Fibroblast of pulmonary artery (primary cell): ENCODE measurements around the gene S100Z.
A peak's percentile ranks its signal among the peaks of the same experiment; 100 is the strongest.
"Not testable (repeated sequence)": the region's sequence is repeated elsewhere in the genome, so short reads cannot be mapped to it uniquely, and the experiment has no call there.

Experiments
- DNase-seq: peaks from one replicate; pipeline ENCODE4 v3.0.0-alpha.2; 2010; ENCODE audit warnings: low read depth
- H3K4me3 ChIP-seq: replicated peaks from 2 replicates; pipeline ENCODE4 v1.5.1; 2011; ENCODE audit warnings: low read depth, mild to moderate bottlenecking, control low read depth, low read length, moderate library complexity
- TF ChIP-seq, protein P1 (sequence below): IDR thresholded peaks from 2 replicates; pipeline ENCODE4 v1.5.1; 2011; ENCODE audit warnings: mild to moderate bottlenecking, control low read depth, low read length, inconsistent platforms; ENCODE audit errors: missing control alignments

S100Z gene

DNA sequence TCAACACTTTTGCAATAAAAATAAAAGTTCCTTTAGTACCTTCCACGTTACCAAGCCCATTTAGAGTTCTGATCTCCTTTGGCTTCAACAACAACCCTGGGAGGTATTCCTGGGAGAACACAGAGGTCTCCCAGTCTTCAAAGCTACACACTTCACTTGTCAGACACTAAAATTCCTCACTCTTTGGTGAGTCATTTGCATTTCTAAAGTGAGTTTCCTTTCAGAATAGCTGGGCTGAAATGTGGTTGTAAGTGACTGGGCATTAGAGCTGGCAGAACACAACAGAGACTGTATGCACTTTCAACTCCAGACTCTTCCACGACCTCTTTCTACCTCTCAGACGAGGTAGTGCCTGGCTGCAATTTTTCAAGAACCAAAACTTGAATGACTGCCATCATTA is 42.5 kb upstream of the S100Z start:
- peak; percentile 82 for DNase-seq
- TF ChIP-seq, protein P1, sequence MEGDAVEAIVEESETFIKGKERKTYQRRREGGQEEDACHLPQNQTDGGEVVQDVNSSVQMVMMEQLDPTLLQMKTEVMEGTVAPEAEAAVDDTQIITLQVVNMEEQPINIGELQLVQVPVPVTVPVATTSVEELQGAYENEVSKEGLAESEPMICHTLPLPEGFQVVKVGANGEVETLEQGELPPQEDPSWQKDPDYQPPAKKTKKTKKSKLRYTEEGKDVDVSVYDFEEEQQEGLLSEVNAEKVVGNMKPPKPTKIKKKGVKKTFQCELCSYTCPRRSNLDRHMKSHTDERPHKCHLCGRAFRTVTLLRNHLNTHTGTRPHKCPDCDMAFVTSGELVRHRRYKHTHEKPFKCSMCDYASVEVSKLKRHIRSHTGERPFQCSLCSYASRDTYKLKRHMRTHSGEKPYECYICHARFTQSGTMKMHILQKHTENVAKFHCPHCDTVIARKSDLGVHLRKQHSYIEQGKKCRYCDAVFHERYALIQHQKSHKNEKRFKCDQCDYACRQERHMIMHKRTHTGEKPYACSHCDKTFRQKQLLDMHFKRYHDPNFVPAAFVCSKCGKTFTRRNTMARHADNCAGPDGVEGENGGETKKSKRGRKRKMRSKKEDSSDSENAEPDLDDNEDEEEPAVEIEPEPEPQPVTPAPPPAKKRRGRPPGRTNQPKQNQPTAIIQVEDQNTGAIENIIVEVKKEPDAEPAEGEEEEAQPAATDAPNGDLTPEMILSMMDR: no peak
- H3K4me3 ChIP-seq: no peak overlapping the region

DNA sequence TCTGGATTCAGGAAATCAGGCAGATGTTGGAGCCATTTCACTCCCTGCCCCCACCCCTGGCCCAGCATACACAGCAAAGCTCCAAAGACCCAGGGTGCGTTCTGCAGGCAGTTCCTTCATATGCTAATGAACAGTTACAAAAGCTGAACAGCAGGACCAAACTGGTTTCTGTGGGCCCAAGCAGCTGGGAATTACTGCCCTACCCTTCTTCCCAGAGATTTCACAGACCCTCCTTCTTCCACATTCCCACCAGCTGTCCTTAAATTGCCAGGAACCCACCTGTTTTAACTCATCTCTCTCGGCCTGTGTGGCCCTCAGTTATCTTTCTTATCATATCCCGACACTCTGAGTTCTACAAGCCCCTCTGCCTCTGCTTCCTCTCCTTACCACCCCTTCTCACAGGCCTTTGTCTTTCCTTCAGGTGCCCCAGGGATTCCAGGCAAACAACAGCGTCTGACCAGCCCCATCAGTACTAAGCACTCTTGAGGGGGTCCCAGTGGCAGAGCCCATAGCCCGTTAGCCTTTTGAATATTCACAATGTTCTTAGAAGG is 41.6 kb upstream of the S100Z start:
- H3K4me3 ChIP-seq: no peak overlapping the region
- TF ChIP-seq, protein P1: no peak
- DNase-seq: no peak

DNA sequence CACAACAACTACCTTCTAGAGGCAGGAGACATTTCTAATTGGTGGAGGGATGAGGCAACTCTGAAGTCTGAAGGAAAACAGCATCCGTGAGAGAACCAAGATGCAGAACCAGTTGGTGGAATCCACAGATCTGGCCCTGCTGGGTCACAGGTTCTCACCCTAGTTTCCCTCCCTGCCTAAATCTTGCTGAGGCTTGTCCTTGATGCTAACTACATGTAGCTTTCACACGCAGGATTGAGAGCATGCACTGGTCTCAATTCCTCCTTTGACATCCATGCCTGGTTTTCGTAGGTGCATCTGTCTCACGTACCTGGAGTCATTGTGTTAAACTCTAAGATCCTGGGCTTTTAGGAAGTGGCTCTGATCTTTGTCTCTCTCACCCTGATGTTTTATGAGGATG is 40.7 kb upstream of the S100Z start:
- TF ChIP-seq, protein P1: no peak
- H3K4me3 ChIP-seq: no peak overlapping the region
- no peak for DNase-seq

DNA sequence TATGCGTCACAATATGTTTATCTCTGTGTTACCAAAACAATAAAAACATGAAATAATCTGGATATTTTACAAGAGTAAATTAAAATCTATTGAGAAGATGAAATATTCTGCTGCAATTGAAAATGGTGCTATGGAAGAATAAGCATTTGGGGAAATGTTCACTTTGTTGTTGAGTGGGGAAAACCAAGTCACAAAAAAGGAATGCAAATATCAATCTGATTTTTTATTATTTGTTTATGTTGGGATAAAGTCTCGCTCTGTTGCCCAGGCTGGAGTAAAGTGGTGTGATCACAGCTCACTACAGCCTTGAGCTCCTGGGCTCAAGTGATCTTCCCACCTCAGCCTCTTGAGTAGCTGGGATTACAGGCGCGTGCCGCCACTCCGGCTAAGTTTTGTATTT is 39.6 kb upstream of the S100Z start:
- TF ChIP-seq, protein P1: no peak
- no peak for DNase-seq

DNA sequence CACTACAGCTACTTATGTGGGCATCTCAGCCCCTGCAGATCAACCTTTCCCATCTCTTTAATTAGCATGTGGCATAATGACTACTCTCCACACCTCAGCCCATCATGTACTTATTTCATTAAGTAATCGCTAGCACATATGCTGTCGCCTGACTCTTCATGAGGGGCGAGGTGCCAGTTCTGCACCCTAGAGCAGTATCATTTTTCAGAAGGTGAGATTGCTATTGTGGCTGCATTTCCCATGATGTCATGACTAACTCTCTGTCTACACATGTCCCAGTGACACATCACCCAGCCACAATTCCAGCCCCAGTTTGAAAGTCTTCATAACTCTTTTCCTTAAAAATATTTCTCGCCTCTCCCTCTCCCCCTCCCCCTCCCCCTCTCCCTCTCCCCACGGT is 38.6 kb upstream of the S100Z start:
- TF ChIP-seq, protein P1: no peak
- H3K4me3 ChIP-seq: no peak overlapping the region
- no peak for DNase-seq

More for the DNA sequence above, 39.6 kb upstream of the S100Z start:
- no peak overlapping the region for H3K4me3 ChIP-seq

DNA sequence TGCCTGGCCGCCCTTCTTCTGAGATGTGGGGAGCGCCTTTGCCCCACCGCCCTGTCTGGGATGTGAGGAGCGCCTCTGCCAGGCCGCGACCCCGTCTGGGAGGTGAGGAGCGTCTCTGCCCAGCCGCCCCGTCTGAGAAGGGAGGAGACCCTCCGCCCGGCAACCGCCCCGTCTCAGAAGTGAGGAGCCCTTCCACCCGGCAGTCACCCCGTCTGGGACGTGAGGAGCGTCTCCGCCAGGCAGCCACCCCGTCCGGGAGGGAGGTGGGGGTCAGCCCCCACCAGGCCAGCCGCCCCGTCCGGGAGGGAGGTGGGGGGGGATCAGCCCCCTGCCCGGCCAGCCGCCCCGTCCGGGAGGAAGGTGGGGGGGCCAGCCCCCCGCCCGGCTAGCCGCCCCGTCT is 37.6 kb upstream of the S100Z start:
- H3K4me3 ChIP-seq, DNase-seq: not testable (repeated sequence)

DNA sequence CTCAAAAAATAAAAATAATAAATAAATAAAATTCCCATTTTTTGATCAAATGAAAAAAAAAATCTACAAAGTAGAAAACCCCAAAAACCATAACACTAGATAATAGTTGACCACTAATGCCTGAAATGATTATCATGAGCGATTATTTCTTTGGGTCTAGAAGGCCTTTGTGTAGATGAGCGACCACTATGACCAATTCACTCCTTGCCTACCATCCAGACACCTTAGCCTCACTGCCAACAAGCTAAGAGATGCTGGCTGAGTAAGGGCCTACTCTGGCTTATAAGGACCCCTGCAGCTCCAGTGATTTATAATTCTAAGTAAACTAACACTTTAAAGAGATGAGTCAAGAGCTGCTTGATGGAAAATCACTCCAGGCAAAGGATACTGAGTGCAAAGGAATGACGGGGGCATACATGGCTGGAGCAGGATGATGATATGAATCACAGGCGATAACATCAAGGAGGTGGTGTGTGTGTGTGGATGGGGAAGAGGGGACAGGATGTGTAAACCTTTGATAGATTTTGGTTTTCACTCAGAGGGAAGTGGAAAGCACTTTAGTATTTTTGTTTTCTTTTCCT is 35.7 kb upstream of the S100Z start:
- TF ChIP-seq, protein P1: no peak
- no peak overlapping the region for H3K4me3 ChIP-seq
- peak; percentile 58 for DNase-seq
